ENCODE measurements around the gene UNC13B.

UNC13B gene

GRCh38 chr9:35322075-35322885, 160.5 kb downstream of the UNC13B start:
- no peak overlapping the region for H3K27ac ChIP-seq
- TF ChIP-seq CTCF (conservative IDR thresholded peaks at IDR 0.05), result no peak

DNA sequence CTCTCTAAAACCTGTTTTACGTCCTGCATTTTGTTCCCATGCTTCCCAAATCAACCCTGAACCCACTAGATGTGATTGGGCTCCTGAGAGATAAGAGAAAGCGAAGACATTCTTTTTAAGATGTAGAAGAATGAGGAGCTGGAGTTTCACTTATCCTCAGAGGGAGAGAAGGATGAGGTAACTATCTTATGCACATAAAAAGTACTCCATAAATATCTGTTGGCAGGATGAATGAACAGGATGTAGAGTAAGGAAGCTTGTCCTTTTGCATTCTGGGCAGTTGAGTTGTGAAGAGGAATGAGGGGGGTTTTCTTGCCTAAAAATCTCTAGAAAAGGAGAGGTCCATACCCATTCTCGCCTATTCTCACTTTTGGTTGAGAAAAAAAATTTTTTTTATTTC, 163.2 kb downstream of the UNC13B start:
- H3K27ac ChIP-seq, result no peak overlapping the region
- no peak for TF ChIP-seq CTCF (conservative IDR thresholded peaks at IDR 0.05)

DNA sequence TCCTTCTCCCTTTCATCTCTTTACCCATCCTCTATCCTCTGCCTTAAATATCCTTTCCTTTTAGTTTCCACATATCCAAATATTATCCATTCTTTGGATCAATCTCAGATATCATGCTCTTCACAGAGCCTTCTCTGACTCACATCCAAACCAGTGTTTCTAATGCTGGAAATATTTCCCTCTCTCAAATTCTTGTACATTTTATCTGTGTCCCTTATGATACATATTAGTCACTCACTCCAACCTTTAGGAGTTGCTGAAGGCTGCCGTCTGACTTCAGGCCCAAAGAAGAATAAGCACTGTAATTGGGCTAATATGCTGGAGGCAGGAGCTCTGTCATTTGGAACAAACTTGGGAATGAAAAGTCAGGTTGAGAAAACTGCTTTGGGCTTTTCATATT, 171.7 kb downstream of the UNC13B start:
- no peak for TF ChIP-seq CTCF (conservative IDR thresholded peaks at IDR 0.05)
- no peak overlapping the region for H3K27ac ChIP-seq

DNA sequence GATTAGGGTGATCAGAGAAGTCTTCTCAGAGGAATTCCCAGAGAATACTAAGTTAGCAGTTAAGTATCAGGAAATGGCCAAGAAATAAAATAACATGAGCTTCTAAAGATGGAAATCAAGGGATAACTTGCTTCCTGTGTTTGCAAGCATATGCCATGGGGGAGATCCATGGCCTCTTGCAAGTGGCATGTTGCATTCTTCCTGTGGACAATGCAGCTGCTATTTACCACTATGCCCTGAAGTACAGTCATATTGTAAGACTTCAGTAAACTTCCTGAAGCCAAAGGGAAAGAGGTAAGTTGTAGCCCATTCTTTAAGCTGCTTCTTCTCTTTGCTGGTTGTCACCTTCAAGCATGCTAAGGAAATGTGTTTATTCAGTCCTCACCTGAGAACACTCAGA, 173.4 kb downstream of the UNC13B start:
- no peak overlapping the region for H3K27ac ChIP-seq
- no peak for TF ChIP-seq CTCF (conservative IDR thresholded peaks at IDR 0.05)

DNA sequence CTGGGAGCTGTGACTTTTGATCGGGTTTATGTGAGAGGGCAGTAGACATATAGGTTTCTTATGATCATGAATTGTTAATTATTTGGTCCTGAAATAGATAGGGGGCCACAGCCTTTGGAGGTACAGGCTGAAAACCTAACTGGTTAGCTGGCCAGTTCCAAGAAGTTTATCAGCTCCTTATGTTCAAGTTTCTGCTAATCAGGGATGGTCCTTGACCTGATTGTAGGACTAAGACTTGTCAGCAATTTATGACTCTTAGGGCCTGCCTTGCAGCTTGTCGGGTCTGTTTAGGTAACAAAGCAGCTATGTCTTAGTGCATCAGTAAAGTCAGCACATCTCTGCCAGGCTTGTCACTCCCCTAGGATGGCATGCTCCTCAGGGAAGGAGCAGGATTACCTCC, 176.3 kb downstream of the UNC13B start:
- no peak for TF ChIP-seq CTCF (conservative IDR thresholded peaks at IDR 0.05)

DNA sequence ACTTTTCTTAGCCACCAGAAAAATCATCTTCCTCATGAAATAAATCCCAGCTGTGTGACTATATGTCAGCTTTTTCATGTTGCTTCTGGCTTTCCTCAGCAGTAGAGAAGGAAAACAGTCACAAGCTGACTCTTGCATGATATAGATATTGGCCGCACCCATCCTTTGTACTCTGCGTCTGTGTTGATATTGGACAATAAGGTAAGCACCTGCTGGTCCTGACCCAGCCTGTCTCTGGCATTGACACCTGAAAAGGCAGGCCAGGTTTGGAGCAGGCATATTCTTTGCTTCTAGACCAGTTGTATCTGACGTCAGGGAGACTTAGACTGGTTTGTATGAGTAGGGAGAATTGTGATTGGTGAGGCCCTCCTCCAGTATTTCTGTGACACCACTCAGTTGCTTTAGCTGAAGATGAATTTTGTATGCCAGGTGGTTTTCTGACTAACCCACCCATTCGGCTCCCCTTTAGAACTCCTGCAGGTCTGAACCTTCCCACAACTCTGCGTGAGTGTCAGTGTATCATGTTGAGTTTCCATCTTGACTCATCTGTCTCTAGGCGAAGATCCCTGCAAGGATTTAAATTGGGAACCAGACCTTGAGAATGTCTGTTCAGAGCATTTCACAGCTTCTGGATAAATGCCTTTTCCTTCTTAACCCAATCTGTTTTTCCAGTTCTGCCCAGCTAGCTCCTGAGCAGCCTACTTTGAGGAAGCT, 176.9 kb downstream of the UNC13B start:
- H3K27ac ChIP-seq, result no peak overlapping the region
- no peak for TF ChIP-seq CTCF (conservative IDR thresholded peaks at IDR 0.05)

More for the DNA sequence above, 176.3 kb downstream of the UNC13B start:
- no peak overlapping the region for H3K27ac ChIP-seq

- H3K27ac ChIP-seq, result no peak overlapping the region
- TF ChIP-seq CTCF (conservative IDR thresholded peaks at IDR 0.05), result no peak
Measured at GRCh38 chr9:35340046-35340445, 178.2 kb downstream of the UNC13B start.
